Natural killer cell (primary cell): ENCODE data around the gene RTN4R. TPM values are rescaled to one million over a fixed set of nuclear protein-coding genes. Genes with fewer than 3 reads are reported as not detected.

Experiments
- ATAC-seq, 3 donors: fragments of 150-1000 bp in 2 of 3; fragments of 200-7000 bp in 1 of 3; cut with Tn5 transposase; 1 replicate in 1 of 3; 2 replicates in 2 of 3; pipeline ENCODE4 v1.10.0; 2021; ENCODE audit warnings: mild to moderate bottlenecking in 2 of 3, moderate library complexity in 2 of 3
- DNase-seq, 2 donors: peaks; one replicate each; pipeline versions ENCODE4 v3.0.0 to v3.0.0-alpha.2; 2013 to 2021; ENCODE audit warnings: mixed read lengths in 1 of 2
- H3K27ac ChIP-seq: one replicate; pipeline ENCODE4 v1.5.1; 2013; ENCODE audit warnings: mild to moderate bottlenecking, low read length
- H3K27me3 ChIP-seq: one replicate; pipeline ENCODE4 v1.6.1; 2013; ENCODE audit warnings: low read length; ENCODE audit not compliant: control insufficient read depth, insufficient read depth
- H3K36me3 ChIP-seq: one replicate; pipeline ENCODE4 v1.6.1; 2013; ENCODE audit warnings: low read length; ENCODE audit not compliant: control insufficient read depth, insufficient read depth
- H3K4me1 ChIP-seq: one replicate; pipeline ENCODE4 v1.6.1; 2013; ENCODE audit warnings: low read length; ENCODE audit not compliant: control insufficient read depth, insufficient read depth
- H3K4me3 ChIP-seq: one replicate; pipeline ENCODE4 v1.5.1; 2013; ENCODE audit warnings: low read length
- H3K9me3 ChIP-seq: one replicate; pipeline ENCODE4 v1.6.1; 2013; ENCODE audit warnings: low read length; ENCODE audit not compliant: control insufficient read depth, insufficient read depth
- H3K27ac Mint-ChIP-seq, 2 donors: one replicate each; pipeline ENCODE4 v1.8.0; 2022; ENCODE audit warnings: mild to moderate bottlenecking in 2 of 2, mixed read lengths in 2 of 2, moderate library complexity in 1 of 2
- H3K27me3 Mint-ChIP-seq, 2 donors: one replicate each; pipeline ENCODE4 v1.8.0; 2022; ENCODE audit warnings: low read depth in 2 of 2, mixed read lengths in 2 of 2
- H3K36me3 Mint-ChIP-seq: one replicate; pipeline ENCODE4 v1.8.0; 2022; ENCODE audit warnings: mixed read lengths
- H3K4me1 Mint-ChIP-seq, 2 donors: one replicate each; pipeline ENCODE4 v1.8.0; 2022; ENCODE audit warnings: mixed read lengths in 2 of 2
- H3K4me3 Mint-ChIP-seq: one replicate; pipeline ENCODE4 v1.8.0; 2022; ENCODE audit warnings: mild to moderate bottlenecking, moderate library complexity, mixed read lengths
- H3K9me3 Mint-ChIP-seq, 2 donors: one replicate each; pipeline ENCODE4 v1.8.0; 2022; ENCODE audit warnings: mixed read lengths in 2 of 2
- CTCF ChIP-seq: fragments of 200-600 bp; IDR thresholded peaks from one replicate; pipeline ENCODE4 v1.8.0; 2022; ENCODE audit warnings: antibody characterized with exemption
- WGBS: methylation state at CpG from one replicate; pipeline ENCODE4 v1.1.7; 2013; ENCODE audit warnings: missing lambda C conversion rate; ENCODE audit not compliant: insufficient coverage; 5-methylcytosine and 5-hydroxymethylcytosine counted together
- intact Hi-C: fragments of 100-400 bp; cut with micrococcal nuclease; formaldehyde crosslinking; loops from one replicate; pipeline ENCODE4 v1.14.2; 2022
- total RNA-seq, 4 donors: library from RNA; stranded (reverse); fragments of 120-200 nt in 1 of 4; gene quantifications; one replicate each; pipeline versions ENCODE4 v1.2.3 to v1.2.4, GENCODE V29; 2013 to 2022

RTN4R gene
- total RNA-seq, 3 donors from 2014 or later (not counting 1 experiment from before 2014, with no cell fraction given), result 1.2 to 2.9 (median 1.6) TPM

GRCh38 chr22:20254975-20255946 lies 12.9 kb downstream of the RTN4R start:
- Histone ChIP-seq H3K4me3 (no peak overlapping the region), H3K27me3 (no peaks in the 10 kb centered on the region), H3K27ac (no peak overlapping the region), H3K36me3 (no peaks in the 10 kb centered on the region), H3K9me3 (no peaks in the 10 kb centered on the region), H3K4me1 (no peaks in the 10 kb centered on the region)
- 88% methylated on average over 17 of the region's 23 CpGs for WGBS
- ATAC-seq (no peak), DNase-seq (no peak)
- TF ChIP-seq CTCF, result no peak
- Mint-ChIP-seq H3K27me3 (no peaks in the 10 kb centered on the region), H3K27ac (no peak overlapping the region), H3K4me1 (peaks cover 0 to 6% of the 10 kb centered on the region in 2 donors), H3K4me3 (no peak overlapping the region), H3K9me3 (no peaks in the 10 kb centered on the region), H3K36me3 (no peaks in the 10 kb centered on the region)
- intact Hi-C loops, result no loop called here

GRCh38 chr22:20253161-20253560 lies 15.0 kb downstream of the RTN4R start:
- 87% methylated on average over 6 of the region's 7 CpGs for WGBS
- Mint-ChIP-seq H3K4me1 (peaks cover 0 to 6% of the 10 kb centered on the region in 2 donors), H3K9me3 (no peaks in the 10 kb centered on the region), H3K27me3 (no peaks in the 10 kb centered on the region), H3K36me3 (no peaks in the 10 kb centered on the region), H3K27ac (no peak overlapping the region), H3K4me3 (no peak overlapping the region)
- ATAC-seq (no peak), DNase-seq (no peak)
- intact Hi-C loops, result no loop called here
- no peaks in the 10 kb centered on the region for H3K4me1 ChIP-seq
- no peaks in the 10 kb centered on the region for H3K27me3 ChIP-seq
- no peak for TF ChIP-seq CTCF
- H3K4me3 ChIP-seq, result no peak overlapping the region
- H3K36me3 ChIP-seq, result no peaks in the 10 kb centered on the region
- no peak overlapping the region for H3K27ac ChIP-seq
- no peaks in the 10 kb centered on the region for H3K9me3 ChIP-seq

- no peaks in the 10 kb centered on the region for H3K9me3 Mint-ChIP-seq
- intact Hi-C loops, result no loop called here
- no peak overlapping the region for H3K27ac ChIP-seq
- no peak overlapping the region for H3K4me3 Mint-ChIP-seq
- H3K9me3 ChIP-seq, result no peaks in the 10 kb centered on the region
- H3K36me3 ChIP-seq, result no peaks in the 10 kb centered on the region
- H3K4me3 ChIP-seq, result no peak overlapping the region
- H3K27me3 ChIP-seq, result no peaks in the 10 kb centered on the region
- no peak for ATAC-seq
- 93% methylated on average over 5 of the region's 5 CpGs for WGBS
- no peak for TF ChIP-seq CTCF
- H3K27me3 Mint-ChIP-seq, result no peaks in the 10 kb centered on the region
- DNase-seq, result no peak
- no peaks in the 10 kb centered on the region for H3K36me3 Mint-ChIP-seq
- peaks cover 0 to 6% of the 10 kb centered on the region in 2 donors for H3K4me1 Mint-ChIP-seq
- H3K27ac Mint-ChIP-seq, result no peak overlapping the region
- H3K4me1 ChIP-seq, result peaks cover 2% of the 10 kb centered on the region
These were observed 16.1 kb downstream of the RTN4R start for GRCh38 chr22:20251981-20252380.
